PC-9 (cell line): ENCODE data around the gene TMEM164. TPM values are rescaled to one million over a fixed set of nuclear protein-coding genes. Genes with fewer than 3 reads are reported as not detected.

ENCODE experiments used
- BruUV-seq: library from RNA; stranded (reverse); fragments of 400-500 nt; replicated peaks from 2 replicates; lab custom pipeline; 2021; lab: Mats Ljungman, UMichigan
- CTCF ChIA-PET: fragments of 300-600 bp; sonication (Branson Sonifier 250); formaldehyde crosslinking; loops from one replicate; lab custom pipeline; 2022; ENCODE audit warnings: antibody characterized with exemption; lab: Charles Lee
- POLR2A ChIA-PET: fragments of 300-600 bp; sonication (Branson Sonifier 250); formaldehyde crosslinking; loops from one replicate; lab custom pipeline; 2022; ENCODE audit warnings: antibody characterized with exemption; ENCODE audit not compliant: unreplicated experiment; lab: Charles Lee
- DNase-seq, 2 experiments: peaks; one replicate each; pipeline versions ENCODE4 v3.0.0 to v3.0.0-alpha.2; 2015 to 2022; ENCODE audit warnings: mixed read lengths in 1 of 2
- H2AFZ ChIP-seq: fragments of 200-600 bp; sonication (generic); 2 replicates; pipeline ENCODE4 v1.8.1; 2017; ENCODE audit warnings: antibody characterized with exemption
- H3F3A ChIP-seq: fragments of 200-600 bp; sonication (generic); 2 replicates; pipeline ENCODE4 v1.8.1; 2017; ENCODE audit warnings: antibody characterized with exemption, mild to moderate bottlenecking, low read depth; ENCODE audit not compliant: insufficient read depth
- H3K27ac ChIP-seq: fragments of 200-600 bp; sonication (generic); 2 replicates; pipeline ENCODE4 v1.6.1; 2016; ENCODE audit warnings: mixed run types
- H3K27me3 ChIP-seq: fragments of 200-600 bp; sonication (generic); 2 replicates; pipeline ENCODE4 v1.6.1; 2016; ENCODE audit warnings: low read depth, mixed run types; ENCODE audit not compliant: insufficient read depth
- H3K36me3 ChIP-seq: fragments of 200-600 bp; sonication (generic); 2 replicates; pipeline ENCODE4 v1.6.1; 2016; ENCODE audit warnings: low read depth, mixed run types
- H3K4me1 ChIP-seq: fragments of 200-600 bp; sonication (generic); replicated peaks from 2 replicates; pipeline ENCODE4 v1.6.1; 2016; ENCODE audit warnings: mixed run types; ENCODE audit not compliant: insufficient read depth
- H3K4me2 ChIP-seq: fragments of 200-600 bp; sonication (generic); 2 replicates; pipeline ENCODE4 v1.6.1; 2017; ENCODE audit warnings: mixed run types
- H3K4me3 ChIP-seq: fragments of 200-600 bp; sonication (generic); 2 replicates; pipeline ENCODE4 v1.6.1; 2016; ENCODE audit warnings: mixed run types
- H3K79me2 ChIP-seq: fragments of 200-600 bp; sonication (generic); 2 replicates; pipeline ENCODE4 v1.6.1; 2017; ENCODE audit warnings: low read depth, mixed run types
- H3K9me2 ChIP-seq: fragments of 200-600 bp; sonication (generic); 2 replicates; pipeline ENCODE4 v1.8.1; 2017; ENCODE audit warnings: mild to moderate bottlenecking; ENCODE audit not compliant: insufficient read depth
- H3K9me3 ChIP-seq: fragments of 200-600 bp; sonication (generic); 2 replicates; pipeline ENCODE4 v1.8.1; 2016; ENCODE audit warnings: low read depth; ENCODE audit not compliant: insufficient read depth
- H4K20me1 ChIP-seq: fragments of 200-600 bp; sonication (generic); 2 replicates; pipeline ENCODE4 v1.8.1; 2017; ENCODE audit not compliant: insufficient read depth
- CTCF ChIP-seq: fragments of 200-600 bp; sonication (generic); conservative IDR thresholded peaks from 2 replicates; pipeline ENCODE4 v1.6.1; 2017; ENCODE audit warnings: mixed run types, antibody characterized with exemption, mild to moderate bottlenecking, moderate library complexity
- EZH2 ChIP-seq: fragments of 200-600 bp; sonication (generic); IDR thresholded peaks from 2 replicates; pipeline ENCODE4 v1.8.0; 2017; ENCODE audit warnings: antibody characterized with exemption, low read depth
- intact Hi-C: fragments of 100-400 bp; cut with micrococcal nuclease; formaldehyde crosslinking; loops from one replicate; pipeline ENCODE4 v1.10.0; 2022; ENCODE audit not compliant: unreplicated experiment
- total RNA-seq: library from RNA; stranded (reverse); gene quantifications from 2 replicates; pipeline ENCODE4 v1.2.3, GENCODE V29; 2021

TMEM164 gene
- total RNA-seq, 1 experiment from 2014 or later, result 44.5 TPM

GRCh38 chrX:110188701-110189558 lies 186.0 kb downstream of the TMEM164 start:
- H3K27ac ChIP-seq, result no peak overlapping the region
- no peak for DNase-seq
- 0 out of 2 replicates have a peak, but pooled peaks cover 6% of the 10 kb centered on the region for H3K36me3 ChIP-seq
- H2AFZ ChIP-seq, result no peak overlapping the region
- no peaks in the 10 kb centered on the region for H3K4me1 ChIP-seq
- ChIA-PET POLR2A (interaction anchor here (0.6 kb wide), 1 partner anchor 193 kb away, joined by 4 read pairs; no protein-coding TSS in a partner anchor), CTCF (no interaction called here)
- H3K4me2 ChIP-seq, result no peak overlapping the region
- H3K4me3 ChIP-seq, result no peak overlapping the region
- H3K9me3 ChIP-seq, result 0 out of 2 replicates have a peak, but pooled peaks cover 5% of the 10 kb centered on the region
- H3K9me2 ChIP-seq, result no peaks in the 10 kb centered on the region
- intact Hi-C loops, result no loop called here
- no TSS peak for BruUV-seq
- no peaks in the 10 kb centered on the region for H4K20me1 ChIP-seq
- H3K79me2 ChIP-seq, result no peaks in the 10 kb centered on the region
- TF ChIP-seq CTCF (no peak), EZH2 (no peak)
- H3F3A ChIP-seq, result peaks cover 5% of the 10 kb centered on the region
- H3K27me3 ChIP-seq, result no peaks in the 10 kb centered on the region

GRCh38 chrX:110192516-110192915 lies 189.6 kb downstream of the TMEM164 start:
- Histone ChIP-seq H4K20me1 (no peaks in the 10 kb centered on the region), H3K4me3 (no peak overlapping the region), H3K9me3 (no peaks in the 10 kb centered on the region), H2AFZ (no peak overlapping the region), H3K4me2 (no peak overlapping the region), H3K9me2 (no peaks in the 10 kb centered on the region), H3K79me2 (no peaks in the 10 kb centered on the region), H3K27me3 (no peaks in the 10 kb centered on the region), H3K27ac (no peak overlapping the region), H3K4me1 (no peaks in the 10 kb centered on the region), H3F3A (peaks cover 10% of the 10 kb centered on the region), H3K36me3 (peaks cover 5% of the 10 kb centered on the region; the same call in 1 of the 2 replicates)
- intact Hi-C loops, result no loop called here
- TF ChIP-seq EZH2, result no peak
- TF ChIP-seq CTCF, result no peak
- CTCF ChIA-PET, result no interaction called here
- POLR2A ChIA-PET, result no interaction called here
- BruUV-seq, result no TSS peak
- DNase-seq, result no peak

DNA sequence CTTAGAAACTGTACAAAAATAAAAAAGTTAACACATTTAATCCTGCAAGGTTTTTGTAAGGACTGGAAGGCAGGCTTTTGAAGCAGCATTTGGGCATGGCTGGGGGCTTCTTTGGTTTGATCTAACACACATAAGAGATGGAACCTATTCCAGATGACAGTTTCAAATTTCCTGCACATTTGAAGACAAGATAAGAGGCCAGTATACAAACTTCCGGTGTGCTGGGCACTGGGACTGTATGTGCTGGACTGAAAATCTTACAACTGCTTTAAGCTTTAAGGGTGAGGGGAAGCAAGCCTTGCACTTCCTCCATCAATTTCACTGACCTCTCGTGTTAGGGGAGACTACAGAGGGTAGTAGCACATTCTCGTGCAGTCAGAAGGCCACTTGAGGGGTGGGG lies 192.1 kb downstream of the TMEM164 start:
- H3K27me3 ChIP-seq, result no peaks in the 10 kb centered on the region
- no peaks in the 10 kb centered on the region for H3K9me2 ChIP-seq
- H3K4me3 ChIP-seq, result no peak overlapping the region
- H4K20me1 ChIP-seq, result no peaks in the 10 kb centered on the region
- peaks cover 8% of the 10 kb centered on the region for H3K36me3 ChIP-seq
- no peak overlapping the region for H3K4me2 ChIP-seq
- no peaks in the 10 kb centered on the region for H3K79me2 ChIP-seq
- no peak for DNase-seq
- H3K4me1 ChIP-seq, result no peaks in the 10 kb centered on the region
- H3K9me3 ChIP-seq, result no peaks in the 10 kb centered on the region
- no peak overlapping the region for H2AFZ ChIP-seq
- POLR2A ChIA-PET, result no interaction called here
- TF ChIP-seq EZH2, result no peak
- H3K27ac ChIP-seq, result no peak overlapping the region
- intact Hi-C loops, result no loop called here
- no TSS peak for BruUV-seq
- H3F3A ChIP-seq, result peaks cover 10% of the 10 kb centered on the region; the same call in 1 of the 2 replicates
- CTCF ChIA-PET, result no interaction called here
